GM12878 (cell line): ENCODE results near the gene RNF31. TPM values are rescaled to one million over a fixed set of nuclear protein-coding genes. Genes with fewer than 3 reads are reported as not detected.

Source experiments
- ATAC-seq: fragments of 200-7000 bp; cut with Tn5 transposase; 3 replicates; pipeline ENCODE4 v1.9.1; 2020; ENCODE audit warnings: mild to moderate bottlenecking, moderate library complexity
- BruUV-seq: library from RNA; stranded (reverse); fragments of 400-500 nt; replicated peaks from 2 replicates; lab custom pipeline; 2021; lab: Mats Ljungman, UMichigan
- CTCF ChIA-PET: fragments of 300-600 bp; sonication (Branson Sonifier 250); formaldehyde crosslinking; extraction: SDS; loops from one replicate; lab custom pipeline; 2021; ENCODE audit warnings: inconsistent platforms; lab: Yijun Ruan, JAX
- POLR2A ChIA-PET: fragments of 350-600 bp; formaldehyde crosslinking; extraction: SDS; loops from one replicate; lab custom pipeline; 2021; ENCODE audit warnings: inconsistent platforms; lab: Charles Lee
- RAD21 ChIA-PET: fragments of 300-600 bp; sonication (Branson Sonifier 250); formaldehyde crosslinking; loops from one replicate; lab custom pipeline; 2023; ENCODE audit warnings: antibody characterized with exemption; ENCODE audit not compliant: unreplicated experiment; lab: Charles Lee
- SMC1A ChIA-PET: fragments of 300-600 bp; sonication (Branson Sonifier 250); formaldehyde crosslinking; loops from one replicate; lab custom pipeline; 2023; ENCODE audit not compliant: unreplicated experiment, uncharacterized antibody; lab: Charles Lee
- DNase-seq: peaks from one replicate; pipeline ENCODE4 v3.0.0-alpha.2; 2011; ENCODE audit warnings: low read depth, low spot score
- FAIRE-seq: peaks from 3 replicates; lab custom pipeline; 2011; peaks lifted over from hg19 to GRCh38; lab: Jason Lieb, UNC
- H2AFZ ChIP-seq: 2 replicates; pipeline ENCODE4 v1.6.0; 2011; ENCODE audit warnings: low read depth, low read length, control low read depth; ENCODE audit not compliant: control insufficient read depth
- H3K27ac ChIP-seq: 2 replicates; pipeline ENCODE4 v1.5.1; 2011; ENCODE audit warnings: control low read depth; ENCODE audit not compliant: control insufficient read depth, insufficient read depth
- H3K27me3 ChIP-seq, 2 experiments: replicated peaks in 1 of 2; 2 replicates each; pipeline versions ENCODE4 v1.6.0 to v1.6.1; 2011; ENCODE audit warnings: low read length in 1 of 2; ENCODE audit not compliant: control insufficient read depth in 2 of 2, insufficient read depth in 2 of 2
- H3K36me3 ChIP-seq, 2 experiments: 2 replicates each; pipeline ENCODE4 v1.5.1; 2011; ENCODE audit warnings: low read length in 1 of 2; ENCODE audit not compliant: control insufficient read depth in 2 of 2, insufficient read depth in 2 of 2
- H3K4me1 ChIP-seq: 2 replicates; pipeline ENCODE4 v1.6.1; 2011; ENCODE audit warnings: mild to moderate bottlenecking, low read length, moderate library complexity, mixed read lengths; ENCODE audit not compliant: control insufficient read depth, insufficient read depth
- H3K4me2 ChIP-seq: 2 replicates; pipeline ENCODE4 v1.6.0; 2011; ENCODE audit warnings: control low read depth; ENCODE audit not compliant: control insufficient read depth, insufficient read depth
- H3K4me3 ChIP-seq: fragments of 200-600 bp; sonication (generic); 2 replicates; pipeline ENCODE4 v1.5.1; 2016
- H3K79me2 ChIP-seq: 2 replicates; pipeline ENCODE4 v1.6.0; 2011; ENCODE audit warnings: low read length; ENCODE audit not compliant: control insufficient read depth, insufficient read depth
- H3K9ac ChIP-seq: 2 replicates; pipeline ENCODE4 v1.8.0; 2011; ENCODE audit warnings: low read length, control low read depth, mixed read lengths; ENCODE audit not compliant: control insufficient read depth, insufficient read depth
- H3K9me3 ChIP-seq: replicated peaks from 3 replicates; pipeline ENCODE4 v1.5.1; 2011; ENCODE audit warnings: mild to moderate bottlenecking, low read length; ENCODE audit not compliant: control insufficient read depth, insufficient read depth
- H4K20me1 ChIP-seq: 2 replicates; pipeline ENCODE4 v1.6.0; 2011; ENCODE audit not compliant: control insufficient read depth, insufficient read depth
- ASH2L ChIP-seq: fragments of 300-600, 200-600 bp; sonication (generic); IDR thresholded peaks from 2 replicates; pipeline ENCODE4 v1.6.1; 2017; ENCODE audit warnings: low read depth, mild to moderate bottlenecking, borderline replicate concordance
- BCL3 ChIP-seq: IDR thresholded peaks from 2 replicates; pipeline ENCODE4 v1.6.1; 2011; ENCODE audit warnings: borderline replicate concordance, low read depth, mild to moderate bottlenecking, moderate library complexity, low read length; ENCODE audit not compliant: insufficient read depth, poor library complexity, severe bottlenecking
- CHD1 ChIP-seq: IDR thresholded peaks from 2 replicates; pipeline ENCODE4 v1.6.1; 2012; ENCODE audit warnings: low read depth, low read length, improper control_type of control experiment
- CHD4 ChIP-seq: fragments of 200-600 bp; sonication (generic); IDR thresholded peaks from 2 replicates; pipeline ENCODE4 v1.6.1; 2016; ENCODE audit warnings: mild to moderate bottlenecking
- ETV6 ChIP-seq, 2 experiments: fragments of 450-650 bp in 1 of 2; IDR thresholded peaks in 1 of 2; conservative IDR thresholded peaks in 1 of 2; 2 replicates each; pipeline ENCODE4 v1.6.1; 2014; ENCODE audit warnings: antibody characterized with exemption in 1 of 2, borderline replicate concordance in 1 of 2, low read depth in 1 of 2, mild to moderate bottlenecking in 1 of 2, moderate library complexity in 1 of 2
- IRF5 ChIP-seq: fragments of 450-650 bp; IDR thresholded peaks from 2 replicates; pipeline ENCODE4 v1.6.1; 2017; ENCODE audit warnings: borderline replicate concordance
- KAT2A ChIP-seq: conservative IDR thresholded peaks from 2 replicates; pipeline ENCODE4 v1.6.1; 2011; ENCODE audit warnings: low read depth, low read length; ENCODE audit not compliant: control insufficient read depth
- LARP7 ChIP-seq: fragments of 450-650 bp; IDR thresholded peaks from 2 replicates; pipeline ENCODE4 v1.6.1; 2017; ENCODE audit warnings: mild to moderate bottlenecking
- MAX ChIP-seq: IDR thresholded peaks from 2 replicates; pipeline ENCODE4 v1.6.1; 2012; ENCODE audit warnings: low read depth, low read length, improper control_type of control experiment
- MEF2B ChIP-seq: fragments of 450-650 bp; IDR thresholded peaks from 2 replicates; pipeline ENCODE4 v1.6.1; 2018; ENCODE audit warnings: mild to moderate bottlenecking, moderate library complexity; ENCODE audit not compliant: partially characterized antibody, poor library complexity, severe bottlenecking
- NRF1 ChIP-seq: conservative IDR thresholded peaks from 2 replicates; pipeline ENCODE4 v1.6.1; 2011; ENCODE audit warnings: mild to moderate bottlenecking, low read depth, low read length, improper control_type of control experiment
- SMAD1 ChIP-seq: fragments of 450-650 bp; IDR thresholded peaks from 2 replicates; pipeline ENCODE4 v1.6.1; 2018; ENCODE audit warnings: mild to moderate bottlenecking, low read depth; ENCODE audit not compliant: partially characterized antibody
- SMARCA5 ChIP-seq: fragments of 450-650 bp; IDR thresholded peaks from 2 replicates; pipeline ENCODE4 v1.6.1; 2017; ENCODE audit warnings: mild to moderate bottlenecking
- TCF7 ChIP-seq: IDR thresholded peaks from 2 replicates; pipeline ENCODE4 v1.6.1; 2014; ENCODE audit warnings: antibody characterized with exemption, borderline replicate concordance
- ZBTB33 ChIP-seq: fragments of 450-650 bp; IDR thresholded peaks from 2 replicates; pipeline ENCODE4 v1.6.1; 2017; ENCODE audit warnings: mild to moderate bottlenecking
- WGBS: methylation state at CpG from one replicate; pipeline ENCODE4 v1.1.6; 2016; ENCODE audit warnings: low lambda C conversion rate; ENCODE audit not compliant: insufficient replicate concordance, insufficient coverage; ENCODE audit errors: missing lambda C conversion rate; 5-methylcytosine and 5-hydroxymethylcytosine counted together
- in situ Hi-C: fragments of 300-500 bp; cut with MboI; formaldehyde crosslinking; loops from 9 replicates; pipeline ENCODE4 v1.14.3; 2018; ENCODE audit warnings: mixed read lengths
- intact Hi-C: fragments of 100-400 bp; cut with micrococcal nuclease; formaldehyde crosslinking; loops from one replicate; pipeline ENCODE4 v1.14.2; 2022; ENCODE audit not compliant: unreplicated experiment
- polyA plus RNA-seq, 11 experiments: library from polyadenylated mRNA; depleted of rRNA in 4 of 11; unstranded in 6 of 11; stranded (reverse) in 5 of 11; fragments of >200 nt; fragmentation: Nextera tagmentation in 4 of 11; fragmentation: Illumina TruSeq in 1 of 11; extraction: Ambion mirVana in 4 of 11; extraction: Trizol in 1 of 11; gene quantifications; 1 replicate in 1 of 11; 2 replicates in 10 of 11; pipeline versions ENCODE4 v1.2.1 to v1.2.3, GENCODE V29; 2011 to 2016; ENCODE audit warnings: inconsistent platforms in 2 of 11, missing spikeins in 2 of 11, low read depth in 1 of 11
- total RNA-seq, 4 experiments: library from RNA; depleted of rRNA in 3 of 4; stranded (reverse); fragments of >200 nt in 3 of 4; fragmentation: Illumina TruSeq in 1 of 4; extraction: Trizol in 1 of 4; gene quantifications; 2 replicates each; pipeline versions ENCODE4 v1.2.1 to v1.2.3, GENCODE V29; 2013 to 2021

Gene RNF31
- total and polyA plus RNA-seq, 10 of the 15 experiments (the other 5 are each of a cell fraction or from before 2014, with no cell fraction given) = 8.5 to 92.7 (median 52.0) TPM

GRCh38 chr14:24113801-24114531 lies 33.3 kb upstream of the RNF31 start:
- DNase-seq (peak; percentile 79), ATAC-seq (peak; percentile 65), FAIRE-seq (no peak)
- peak overlapping the region; percentile 89 for H3K4me3 ChIP-seq
- 2% methylated on average over 42 of the region's 42 CpGs for WGBS
- no peaks in the 10 kb centered on the region for H3K27me3 ChIP-seq
- H3K9me3 ChIP-seq = no peaks in the 10 kb centered on the region
- BruUV-seq = no TSS peak
- H2AFZ ChIP-seq = peak overlapping the region; percentile 76
- H4K20me1 ChIP-seq = no peaks in the 10 kb centered on the region
- in situ Hi-C loops = loop anchor here (25.0 kb wide), 1 partner anchor 802 kb away; the partner anchor contains the start of genes BCL2L2, PABPN1 and PPP1R3E
- CTCF ChIA-PET = interaction anchor here (0.7 to 5.9 kb wide), 17 partner anchors 12 to 692 kb away, joined by 3 to 39 read pairs (median 4); partner anchors contain the start of genes EMC9, IRF9, LTB4R and MDP1
- peak overlapping the region; percentile 98 for H3K9ac ChIP-seq
- peak overlapping the region; percentile 94 for H3K4me2 ChIP-seq
- SMC1A ChIA-PET = interaction anchor here (0.7 to 7.7 kb wide), 20 partner anchors 12 to 219 kb away, joined by 3 to 70 read pairs (median 6); partner anchors contain the start of genes CHMP4A, EMC9, IPO4 and IRF9
- peak overlapping the region; percentile 94 for H3K27ac ChIP-seq
- H3K79me2 ChIP-seq = peaks cover 24% of the 10 kb centered on the region
- H3K36me3 ChIP-seq = peaks cover 7 to 16% of the 10 kb centered on the region in 2 experiments
- POLR2A ChIA-PET = interaction anchor here (0.6 to 17.1 kb wide), 18 partner anchors 12 to 252 kb away, joined by 3 to 276 read pairs (median 6); partner anchors contain the start of genes CIDEB, EMC9, FITM1 and IRF9
- peaks cover 8% of the 10 kb centered on the region for H3K4me1 ChIP-seq
- intact Hi-C loops = loop anchor here (1.0 to 2.0 kb wide), 5 partner anchors 19 to 328 kb away; partner anchors contain the start of genes EMC9, IRF9 and SDR39U1
- RAD21 ChIA-PET = interaction anchor here (0.8 to 5.8 kb wide), 20 partner anchors 10 to 317 kb away, joined by 3 to 69 read pairs (median 7); partner anchors contain the start of genes EMC9, FITM1, IPO4 and IRF9
- TF ChIP-seq KAT2A (no peak), IRF5 (no peak), NRF1 (no peak), MEF2B (peak; percentile 67), LARP7 (peak; percentile 65; the same call in 1 of the 2 replicates), CHD4 (no peak), CHD1 (0 out of 2 replicates have a peak, but pooled peaks have one; percentile 21), ETV6 (conservative IDR thresholded peaks at IDR 0.05 in 1 of 2, IDR thresholded peaks at IDR 0.05 in 1 of 2; ENCODE audit: borderline replicate concordance in 1 of 2, low read depth in 1 of 2) (peak in 1 of 2 experiments; percentile 36; a peak in 2 of 4 replicates), ZBTB33 (no peak), BCL3 (peak; percentile 27), SMARCA5 (peak; percentile 59; the same call in 1 of the 2 replicates), TCF7 (peak; percentile 64; the same call in 1 of the 2 replicates), ASH2L (peak; percentile 64; the same call in 1 of the 2 replicates), SMAD1 (peak; percentile 57), MAX (peak; percentile 46; the same call in 1 of the 2 replicates)
